Ascending aorta (tissue), 2 donors: ENCODE measurements around the gene SLC25A3. TPM values are rescaled to one million over a fixed set of nuclear protein-coding genes. Genes with fewer than 3 reads are reported as not detected.

Experiments used
- DNase-seq, 2 donors: peaks; one replicate each; pipeline ENCODE4 v3.0.0-alpha.2; 2019; ENCODE audit warnings: low spot score in 2 of 2
- H3K27ac ChIP-seq, 2 donors: fragments of 200-600 bp; sonication (generic); one replicate each; pipeline ENCODE4 v1.5.1; 2016 to 2017; ENCODE audit warnings: mild to moderate bottlenecking in 1 of 2
- H3K27me3 ChIP-seq: fragments of 200-600 bp; sonication (generic); one replicate; pipeline ENCODE4 v1.5.1; 2017
- H3K36me3 ChIP-seq, 2 donors: fragments of 200-600 bp; sonication (generic); one replicate each; pipeline ENCODE4 v1.5.1; 2016
- H3K4me1 ChIP-seq, 2 donors: fragments of 200-600 bp; sonication (generic); one replicate each; pipeline ENCODE4 v1.5.1; 2016 to 2017; ENCODE audit warnings: mild to moderate bottlenecking in 1 of 2
- H3K4me3 ChIP-seq, 2 donors: fragments of 200-600 bp; sonication (generic); one replicate each; pipeline ENCODE4 v1.5.1; 2016 to 2017; ENCODE audit warnings: mild to moderate bottlenecking in 1 of 2
- H3K9me3 ChIP-seq, 2 donors: fragments of 200-600 bp; sonication (generic); one replicate each; pipeline ENCODE4 v1.5.1; 2016
- intact Hi-C: fragments of 100-400 bp; cut with DNase I; formaldehyde crosslinking; loops from one replicate; pipeline ENCODE4 v1.15.1; 2023
- total RNA-seq: library from RNA; depleted of rRNA; stranded (reverse); fragments of >200 nt; gene quantifications from one replicate; pipeline ENCODE4 v1.1.0, GENCODE V29; 2016
- TF ChIP-seq, protein P1 (sequence below), 3 experiments: fragments of 200-600 bp in 2 of 3; fragments of 450-650 bp in 1 of 3; sonication (generic) in 2 of 3; IDR thresholded peaks; one replicate each; pipeline ENCODE4 v1.5.1; 2016 to 2019; ENCODE audit warnings: antibody characterized with exemption in 3 of 3, mild to moderate bottlenecking in 1 of 3, moderate library complexity in 1 of 3

Gene SLC25A3
- total RNA-seq, 1 donor from 2014 or later, result 437 TPM

- DNase-seq, result no peak
- no peaks in the 10 kb centered on the region for H3K4me1 ChIP-seq
- H3K9me3 ChIP-seq, result no peaks in the 10 kb centered on the region
- intact Hi-C loops, result no loop called here
- TF ChIP-seq, protein P1, sequence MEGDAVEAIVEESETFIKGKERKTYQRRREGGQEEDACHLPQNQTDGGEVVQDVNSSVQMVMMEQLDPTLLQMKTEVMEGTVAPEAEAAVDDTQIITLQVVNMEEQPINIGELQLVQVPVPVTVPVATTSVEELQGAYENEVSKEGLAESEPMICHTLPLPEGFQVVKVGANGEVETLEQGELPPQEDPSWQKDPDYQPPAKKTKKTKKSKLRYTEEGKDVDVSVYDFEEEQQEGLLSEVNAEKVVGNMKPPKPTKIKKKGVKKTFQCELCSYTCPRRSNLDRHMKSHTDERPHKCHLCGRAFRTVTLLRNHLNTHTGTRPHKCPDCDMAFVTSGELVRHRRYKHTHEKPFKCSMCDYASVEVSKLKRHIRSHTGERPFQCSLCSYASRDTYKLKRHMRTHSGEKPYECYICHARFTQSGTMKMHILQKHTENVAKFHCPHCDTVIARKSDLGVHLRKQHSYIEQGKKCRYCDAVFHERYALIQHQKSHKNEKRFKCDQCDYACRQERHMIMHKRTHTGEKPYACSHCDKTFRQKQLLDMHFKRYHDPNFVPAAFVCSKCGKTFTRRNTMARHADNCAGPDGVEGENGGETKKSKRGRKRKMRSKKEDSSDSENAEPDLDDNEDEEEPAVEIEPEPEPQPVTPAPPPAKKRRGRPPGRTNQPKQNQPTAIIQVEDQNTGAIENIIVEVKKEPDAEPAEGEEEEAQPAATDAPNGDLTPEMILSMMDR (IDR thresholded peaks at IDR 0.05), result no peak
- H3K27ac ChIP-seq, result no peak overlapping the region
- H3K27me3 ChIP-seq, result no peaks in the 10 kb centered on the region
- H3K4me3 ChIP-seq, result no peak overlapping the region
- H3K36me3 ChIP-seq, result no peaks in the 10 kb centered on the region
Measured at GRCh38 chr12:98578392-98578791, 15.1 kb upstream of the SLC25A3 start.

GRCh38 chr12:98578821-98579220 lies 14.7 kb upstream of the SLC25A3 start:
- TF ChIP-seq, protein P1 (IDR thresholded peaks at IDR 0.05), result no peak
- intact Hi-C loops, result no loop called here
- no peak overlapping the region for H3K27ac ChIP-seq

GRCh38 chr12:98579347-98579746 lies 14.1 kb upstream of the SLC25A3 start:
- Histone ChIP-seq H3K27ac (no peak overlapping the region), H3K4me1 (no peaks in the 10 kb centered on the region), H3K9me3 (no peaks in the 10 kb centered on the region), H3K4me3 (no peak overlapping the region), H3K36me3 (no peaks in the 10 kb centered on the region), H3K27me3 (no peaks in the 10 kb centered on the region)
- intact Hi-C loops, result no loop called here
- no peak for DNase-seq
- TF ChIP-seq, protein P1 (IDR thresholded peaks at IDR 0.05), result no peak

More at GRCh38 chr12:98578821-98579220, 14.7 kb upstream of the SLC25A3 start:
- no peak for DNase-seq
- Histone ChIP-seq H3K4me3 (no peak overlapping the region), H3K36me3 (no peaks in the 10 kb centered on the region), H3K27me3 (no peaks in the 10 kb centered on the region), H3K9me3 (no peaks in the 10 kb centered on the region), H3K4me1 (no peaks in the 10 kb centered on the region)

- no peak overlapping the region for H3K4me3 ChIP-seq
- no peak for DNase-seq
- no peaks in the 10 kb centered on the region for H3K9me3 ChIP-seq
- TF ChIP-seq, protein P1 (IDR thresholded peaks at IDR 0.05), result no peak
- H3K36me3 ChIP-seq, result no peaks in the 10 kb centered on the region
- intact Hi-C loops, result no loop called here
- H3K4me1 ChIP-seq, result no peaks in the 10 kb centered on the region
- H3K27ac ChIP-seq, result no peak overlapping the region
- no peaks in the 10 kb centered on the region for H3K27me3 ChIP-seq
Measured at GRCh38 chr12:98579835-98580234, 13.7 kb upstream of the SLC25A3 start.

- intact Hi-C loops, result no loop called here
- Histone ChIP-seq H3K36me3 (no peaks in the 10 kb centered on the region), H3K4me3 (no peak overlapping the region), H3K9me3 (no peaks in the 10 kb centered on the region), H3K27me3 (no peaks in the 10 kb centered on the region), H3K4me1 (no peaks in the 10 kb centered on the region), H3K27ac (no peak overlapping the region)
- no peak for DNase-seq
- TF ChIP-seq, protein P1 (IDR thresholded peaks at IDR 0.05), result no peak
Measured at GRCh38 chr12:98580695-98581094, 12.8 kb upstream of the SLC25A3 start.

- Histone ChIP-seq H3K27ac (no peak overlapping the region), H3K36me3 (no peaks in the 10 kb centered on the region), H3K4me3 (no peak overlapping the region), H3K9me3 (no peaks in the 10 kb centered on the region), H3K27me3 (no peaks in the 10 kb centered on the region), H3K4me1 (no peaks in the 10 kb centered on the region)
- no peak for DNase-seq
- intact Hi-C loops, result no loop called here
- TF ChIP-seq, protein P1 (IDR thresholded peaks at IDR 0.05), result no peak
Measured at GRCh38 chr12:98581101-98581500, 12.4 kb upstream of the SLC25A3 start.
